ENCODE data around the gene EDARADD.
"Not testable (repeated sequence)": the region's sequence is repeated elsewhere in the genome, so short reads cannot be mapped to it uniquely, and the experiment has no call there.

EDARADD gene

GRCh38 chr1:236480758-236481436 lies 86.8 kb downstream of the EDARADD start:
- Mint-ChIP-seq H3K27ac (no peak overlapping the region), H3K36me3 (no peaks in the 10 kb centered on the region), H3K4me1 (no peaks in the 10 kb centered on the region), H3K4me3 (no peak overlapping the region), H3K9me3 (no peaks in the 10 kb centered on the region), H3K27me3 (peaks cover 41% of the 10 kb centered on the region)
- ATAC-seq: no peak

GRCh38 chr1:236484310-236484971 lies 90.4 kb downstream of the EDARADD start:
- no peak overlapping the region for H3K4me3 Mint-ChIP-seq
- H3K27me3 Mint-ChIP-seq: peaks cover 38% of the 10 kb centered on the region
- H3K27ac Mint-ChIP-seq: no peak overlapping the region
- H3K9me3 Mint-ChIP-seq: no peaks in the 10 kb centered on the region
- H3K36me3 Mint-ChIP-seq: no peaks in the 10 kb centered on the region
- ATAC-seq: no peak
- no peaks in the 10 kb centered on the region for H3K4me1 Mint-ChIP-seq

GRCh38 chr1:236486356-236487002 lies 92.4 kb downstream of the EDARADD start:
- Mint-ChIP-seq H3K27me3 (peaks cover 41% of the 10 kb centered on the region), H3K36me3 (no peaks in the 10 kb centered on the region), H3K9me3 (no peaks in the 10 kb centered on the region), H3K4me1 (peaks cover 5% of the 10 kb centered on the region), H3K4me3 (no peak overlapping the region), H3K27ac (no peak overlapping the region)
- ATAC-seq: no peak

- not testable (repeated sequence) for H3K4me1 Mint-ChIP-seq, ATAC-seq, H3K9me3 Mint-ChIP-seq, H3K27ac Mint-ChIP-seq, H3K36me3 Mint-ChIP-seq, H3K4me3 Mint-ChIP-seq
- H3K27me3 Mint-ChIP-seq: peaks cover 44% of the 10 kb centered on the region
These were observed 95.1 kb downstream of the EDARADD start for GRCh38 chr1:236489161-236489560.

- no peak overlapping the region for H3K27ac Mint-ChIP-seq
- no peak overlapping the region for H3K4me3 Mint-ChIP-seq
- peaks cover 5% of the 10 kb centered on the region for H3K4me1 Mint-ChIP-seq
- H3K27me3 Mint-ChIP-seq: peaks cover 51% of the 10 kb centered on the region
- H3K36me3 Mint-ChIP-seq: no peaks in the 10 kb centered on the region
- no peaks in the 10 kb centered on the region for H3K9me3 Mint-ChIP-seq
- ATAC-seq: peak; percentile 51
These were observed 95.8 kb downstream of the EDARADD start for GRCh38 chr1:236489710-236490377.

- no peak overlapping the region for H3K27ac Mint-ChIP-seq
- H3K36me3 Mint-ChIP-seq: no peaks in the 10 kb centered on the region
- no peak overlapping the region for H3K4me3 Mint-ChIP-seq
- no peak for ATAC-seq
- H3K4me1 Mint-ChIP-seq: peaks cover 5% of the 10 kb centered on the region
- no peaks in the 10 kb centered on the region for H3K9me3 Mint-ChIP-seq
- peaks cover 65% of the 10 kb centered on the region for H3K27me3 Mint-ChIP-seq
These were observed 97.5 kb downstream of the EDARADD start for GRCh38 chr1:236491469-236492136.

GRCh38 chr1:236492378-236492777 lies 98.3 kb downstream of the EDARADD start:
- Mint-ChIP-seq H3K27me3 (peaks cover 73% of the 10 kb centered on the region), H3K27ac (no peak overlapping the region), H3K4me1 (peaks cover 5% of the 10 kb centered on the region), H3K9me3 (no peaks in the 10 kb centered on the region), H3K4me3 (no peak overlapping the region), H3K36me3 (no peaks in the 10 kb centered on the region)
- no peak for ATAC-seq

GRCh38 chr1:236494082-236494481 lies 100.0 kb downstream of the EDARADD start:
- Mint-ChIP-seq H3K36me3 (no peaks in the 10 kb centered on the region), H3K9me3 (no peaks in the 10 kb centered on the region), H3K27me3 (peaks cover 73% of the 10 kb centered on the region), H3K27ac (no peak overlapping the region), H3K4me1 (peaks cover 5% of the 10 kb centered on the region), H3K4me3 (no peak overlapping the region)
- no peak for ATAC-seq

- H3K4me3 Mint-ChIP-seq: no peak overlapping the region
- no peaks in the 10 kb centered on the region for H3K36me3 Mint-ChIP-seq
- H3K27ac Mint-ChIP-seq: no peak overlapping the region
- H3K27me3 Mint-ChIP-seq: peaks cover 69% of the 10 kb centered on the region
- ATAC-seq: no peak
- H3K9me3 Mint-ChIP-seq: no peaks in the 10 kb centered on the region
- H3K4me1 Mint-ChIP-seq: peaks cover 2% of the 10 kb centered on the region
These were observed 100.7 kb downstream of the EDARADD start for GRCh38 chr1:236494586-236495466.

GRCh38 chr1:236495467-236496112 lies 101.5 kb downstream of the EDARADD start:
- Mint-ChIP-seq H3K36me3 (no peaks in the 10 kb centered on the region), H3K4me3 (no peak overlapping the region), H3K27ac (no peak overlapping the region), H3K4me1 (no peaks in the 10 kb centered on the region), H3K9me3 (no peaks in the 10 kb centered on the region), H3K27me3 (peaks cover 64% of the 10 kb centered on the region)
- no peak for ATAC-seq

GRCh38 chr1:236497908-236498307 lies 103.8 kb downstream of the EDARADD start:
- ATAC-seq: no peak
- Mint-ChIP-seq H3K27ac (no peak overlapping the region), H3K4me1 (peaks cover 6% of the 10 kb centered on the region), H3K27me3 (peaks cover 56% of the 10 kb centered on the region), H3K4me3 (no peak overlapping the region), H3K9me3 (no peaks in the 10 kb centered on the region), H3K36me3 (no peaks in the 10 kb centered on the region)

GRCh38 chr1:236501093-236501492 lies 107.0 kb downstream of the EDARADD start:
- no peak for ATAC-seq
- Mint-ChIP-seq H3K36me3 (no peaks in the 10 kb centered on the region), H3K4me1 (peaks cover 10% of the 10 kb centered on the region), H3K4me3 (no peak overlapping the region), H3K27ac (no peak overlapping the region), H3K9me3 (no peaks in the 10 kb centered on the region), H3K27me3 (peaks cover 40% of the 10 kb centered on the region)

- Mint-ChIP-seq H3K9me3 (no peaks in the 10 kb centered on the region), H3K4me3 (peak overlapping the region; percentile 36), H3K27me3 (peaks cover 25% of the 10 kb centered on the region), H3K27ac (peak overlapping the region; percentile 61), H3K4me1 (peaks cover 10% of the 10 kb centered on the region), H3K36me3 (no peaks in the 10 kb centered on the region)
- ATAC-seq: no peak
These were observed 108.5 kb downstream of the EDARADD start for GRCh38 chr1:236502579-236502971.
